Karpas-422 (cell line): ENCODE data around the gene ITIH3. TPM values are rescaled to one million over a fixed set of nuclear protein-coding genes. Genes with fewer than 3 reads are reported as not detected.

Experiments used
- DNase-seq: peaks from one replicate; pipeline ENCODE4 v3.0.0-alpha.2; 2015
- H2AFZ ChIP-seq: fragments of 200-600 bp; sonication (generic); 2 replicates; pipeline ENCODE4 v1.6.1; 2014; ENCODE audit warnings: antibody characterized with exemption, low read length, mixed read lengths
- H3K27ac ChIP-seq: fragments of 200-600 bp; sonication (generic); 2 replicates; pipeline ENCODE4 v1.5.1; 2014; ENCODE audit warnings: mild to moderate bottlenecking, low read length, moderate library complexity
- H3K27me3 ChIP-seq: fragments of 200-600 bp; sonication (generic); 2 replicates; pipeline ENCODE4 v1.6.1; 2014; ENCODE audit warnings: low read length, mixed read lengths
- H3K36me3 ChIP-seq: fragments of 200-600 bp; sonication (generic); 2 replicates; pipeline ENCODE4 v1.6.1; 2014; ENCODE audit warnings: low read length, mixed read lengths; ENCODE audit not compliant: insufficient read depth
- H3K4me1 ChIP-seq: fragments of 200-600 bp; sonication (generic); 2 replicates; pipeline ENCODE4 v1.6.1; 2014; ENCODE audit warnings: mild to moderate bottlenecking, low read length, mixed read lengths
- H3K4me2 ChIP-seq: fragments of 200-600 bp; sonication (generic); 2 replicates; pipeline ENCODE4 v1.6.1; 2014; ENCODE audit warnings: low read length, low read depth, mild to moderate bottlenecking; ENCODE audit not compliant: poor library complexity, severe bottlenecking
- H3K4me3 ChIP-seq: fragments of 200-600 bp; sonication (generic); 2 replicates; pipeline ENCODE4 v1.5.1; 2014; ENCODE audit warnings: mild to moderate bottlenecking, antibody characterized with exemption, low read length, mixed read lengths
- H3K79me2 ChIP-seq: fragments of 200-600 bp; sonication (generic); 2 replicates; pipeline ENCODE4 v1.6.1; 2014; ENCODE audit warnings: mild to moderate bottlenecking, low read length, mixed read lengths
- H3K9ac ChIP-seq: fragments of 200-600 bp; sonication (generic); 2 replicates; pipeline ENCODE4 v1.6.0; 2014; ENCODE audit warnings: low read length
- H3K9me2 ChIP-seq: fragments of 200-600 bp; sonication (generic), shearing (Covaris generic); replicated peaks from 2 replicates; pipeline ENCODE4 v1.6.0; 2014; ENCODE audit warnings: mild to moderate bottlenecking, low read length, moderate library complexity; ENCODE audit not compliant: insufficient read depth
- H3K9me3 ChIP-seq: fragments of 300-700, 200-600 bp; sonication (generic); 2 replicates; pipeline ENCODE4 v1.6.1; 2014; ENCODE audit warnings: low read length, mixed read lengths
- H4K20me1 ChIP-seq: fragments of 200-600 bp; sonication (generic); 2 replicates; pipeline ENCODE4 v1.6.1; 2014; ENCODE audit warnings: mild to moderate bottlenecking, antibody characterized with exemption, low read length, low read depth; ENCODE audit not compliant: insufficient read depth
- total RNA-seq: library from RNA; depleted of rRNA; stranded (reverse); fragments of >200 nt; shearing (Covaris generic); gene quantifications from 2 replicates; pipeline ENCODE4 v1.2.3, GENCODE V29; 2014; ENCODE audit warnings: low replicate concordance

Gene ITIH3
- total RNA-seq, 1 experiment from 2014 or later = not detected

GRCh38 chr3:52790337-52790736 is 4.3 kb upstream of the ITIH3 start:
- no peak for DNase-seq
- no peaks in the 10 kb centered on the region for H3K9me2 ChIP-seq
- no peak overlapping the region for H3K9ac ChIP-seq
- no peak overlapping the region for H2AFZ ChIP-seq
- H3K4me1 ChIP-seq = no peaks in the 10 kb centered on the region
- no peaks in the 10 kb centered on the region for H3K36me3 ChIP-seq
- no peaks in the 10 kb centered on the region for H3K27me3 ChIP-seq
- H3K4me3 ChIP-seq = no peak overlapping the region
- no peaks in the 10 kb centered on the region for H3K79me2 ChIP-seq
- no peak overlapping the region for H3K27ac ChIP-seq
- no peaks in the 10 kb centered on the region for H3K9me3 ChIP-seq
- H4K20me1 ChIP-seq = no peaks in the 10 kb centered on the region
- no peak overlapping the region for H3K4me2 ChIP-seq

DNA sequence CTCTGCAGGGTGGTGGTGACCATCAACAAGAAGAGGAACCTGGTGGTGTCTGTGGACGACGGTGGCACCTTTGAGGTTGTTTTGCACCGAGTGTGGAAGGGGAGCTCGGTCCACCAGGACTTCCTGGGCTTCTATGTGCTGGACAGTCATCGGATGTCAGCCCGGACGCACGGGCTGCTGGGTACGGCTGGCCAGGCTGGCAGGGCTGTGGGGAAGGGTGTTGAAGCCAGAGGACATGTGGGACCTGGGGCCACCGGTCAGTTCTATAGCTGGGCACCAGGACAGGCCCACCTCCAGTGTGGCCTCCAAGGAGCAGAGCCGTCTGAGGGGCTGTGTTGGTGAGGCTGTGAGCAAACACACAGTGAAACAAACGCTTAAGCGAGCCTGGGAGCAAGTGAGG is 3.9 kb upstream of the ITIH3 start:
- Histone ChIP-seq H3K27ac (no peak overlapping the region), H3K4me1 (no peaks in the 10 kb centered on the region), H4K20me1 (no peaks in the 10 kb centered on the region), H3K4me3 (no peak overlapping the region), H2AFZ (no peak overlapping the region), H3K79me2 (no peaks in the 10 kb centered on the region), H3K4me2 (no peak overlapping the region), H3K36me3 (no peaks in the 10 kb centered on the region), H3K9me2 (no peaks in the 10 kb centered on the region), H3K9me3 (no peaks in the 10 kb centered on the region), H3K9ac (no peak overlapping the region), H3K27me3 (no peaks in the 10 kb centered on the region)
- no peak for DNase-seq

GRCh38 chr3:52791366-52791765 is 3.2 kb upstream of the ITIH3 start:
- Histone ChIP-seq H3K9me3 (no peaks in the 10 kb centered on the region), H3K9ac (no peak overlapping the region), H3K27ac (no peak overlapping the region), H3K79me2 (no peaks in the 10 kb centered on the region), H2AFZ (no peak overlapping the region), H3K4me1 (no peaks in the 10 kb centered on the region), H3K9me2 (no peaks in the 10 kb centered on the region), H3K27me3 (no peaks in the 10 kb centered on the region), H3K4me3 (no peak overlapping the region), H3K4me2 (no peak overlapping the region), H3K36me3 (no peaks in the 10 kb centered on the region), H4K20me1 (no peaks in the 10 kb centered on the region)
- DNase-seq = no peak

GRCh38 chr3:52791928-52792327 is 2.7 kb upstream of the ITIH3 start:
- DNase-seq = no peak
- Histone ChIP-seq H3K4me1 (no peaks in the 10 kb centered on the region), H3K36me3 (no peaks in the 10 kb centered on the region), H3K27ac (no peak overlapping the region), H3K27me3 (no peaks in the 10 kb centered on the region), H3K79me2 (no peaks in the 10 kb centered on the region), H3K4me2 (no peak overlapping the region), H3K9ac (no peak overlapping the region), H3K9me2 (no peaks in the 10 kb centered on the region), H2AFZ (no peak overlapping the region), H3K9me3 (no peaks in the 10 kb centered on the region), H4K20me1 (no peaks in the 10 kb centered on the region), H3K4me3 (no peak overlapping the region)

GRCh38 chr3:52792413-52792812 is 2.2 kb upstream of the ITIH3 start:
- Histone ChIP-seq H3K9ac (no peak overlapping the region), H3K9me3 (no peaks in the 10 kb centered on the region), H3K79me2 (no peaks in the 10 kb centered on the region), H3K4me3 (no peak overlapping the region), H4K20me1 (no peaks in the 10 kb centered on the region), H3K27ac (no peak overlapping the region), H3K4me1 (no peaks in the 10 kb centered on the region), H3K27me3 (no peaks in the 10 kb centered on the region), H3K4me2 (no peak overlapping the region), H3K36me3 (no peaks in the 10 kb centered on the region), H2AFZ (no peak overlapping the region), H3K9me2 (no peaks in the 10 kb centered on the region)
- no peak for DNase-seq

GRCh38 chr3:52792961-52793695 is 1.5 kb upstream of the ITIH3 start:
- DNase-seq = no peak
- Histone ChIP-seq H2AFZ (no peak overlapping the region), H3K4me2 (no peak overlapping the region), H3K9me2 (no peaks in the 10 kb centered on the region), H3K27me3 (no peaks in the 10 kb centered on the region), H4K20me1 (no peaks in the 10 kb centered on the region), H3K79me2 (no peaks in the 10 kb centered on the region), H3K27ac (no peak overlapping the region), H3K9me3 (no peaks in the 10 kb centered on the region), H3K9ac (no peak overlapping the region), H3K36me3 (no peaks in the 10 kb centered on the region), H3K4me3 (no peak overlapping the region), H3K4me1 (no peaks in the 10 kb centered on the region)

- Histone ChIP-seq H3K79me2 (no peaks in the 10 kb centered on the region), H3K4me3 (no peak overlapping the region), H3K27me3 (no peaks in the 10 kb centered on the region), H3K27ac (no peak overlapping the region), H2AFZ (no peak overlapping the region), H3K9me2 (no peaks in the 10 kb centered on the region), H4K20me1 (no peaks in the 10 kb centered on the region), H3K9me3 (no peaks in the 10 kb centered on the region), H3K9ac (no peak overlapping the region), H3K4me2 (no peak overlapping the region), H3K36me3 (no peaks in the 10 kb centered on the region), H3K4me1 (no peaks in the 10 kb centered on the region)
- DNase-seq = no peak
Measured at GRCh38 chr3:52793702-52794611, 639 bp upstream of the ITIH3 start.

DNA sequence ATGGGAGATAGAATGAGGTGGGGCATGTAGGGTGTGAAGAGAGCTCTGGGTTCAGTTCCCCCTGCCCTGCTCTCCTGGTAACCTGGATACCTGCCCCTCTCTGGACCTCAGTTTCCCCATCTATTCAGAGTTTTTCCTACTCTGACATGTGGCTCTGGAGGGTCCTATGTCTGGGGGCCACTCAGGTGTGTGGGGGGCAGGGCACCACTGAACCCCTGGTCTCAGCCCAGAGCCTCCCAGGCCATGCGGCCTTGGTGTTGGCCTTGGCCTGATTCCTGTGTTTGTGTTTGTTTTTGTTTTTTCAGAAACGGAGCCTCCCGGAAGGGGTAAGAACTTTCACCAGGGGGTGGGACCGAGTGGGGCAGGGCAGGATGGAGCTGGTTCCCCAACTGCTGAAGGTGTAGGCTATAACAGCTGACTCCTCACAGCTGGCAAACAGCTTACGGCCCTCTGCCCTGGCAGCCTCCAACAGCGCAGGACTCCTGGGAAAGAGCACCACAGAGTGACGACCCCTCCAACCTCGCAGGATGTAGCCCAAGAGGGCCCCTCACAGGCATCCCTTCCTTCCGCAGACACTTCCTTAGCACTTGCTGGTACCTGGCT is 803 bp downstream of the ITIH3 start:
- H4K20me1 ChIP-seq = no peaks in the 10 kb centered on the region
- no peaks in the 10 kb centered on the region for H3K9me3 ChIP-seq
- H3K4me2 ChIP-seq = no peak overlapping the region
- H3K27ac ChIP-seq = no peak overlapping the region
- H3K36me3 ChIP-seq = no peaks in the 10 kb centered on the region
- no peaks in the 10 kb centered on the region for H3K9me2 ChIP-seq
- H3K4me1 ChIP-seq = no peaks in the 10 kb centered on the region
- H3K79me2 ChIP-seq = no peaks in the 10 kb centered on the region
- H3K9ac ChIP-seq = no peak overlapping the region
- no peak overlapping the region for H3K4me3 ChIP-seq
- H3K27me3 ChIP-seq = no peaks in the 10 kb centered on the region
- H2AFZ ChIP-seq = no peak overlapping the region
- DNase-seq = no peak
